IMR-90 (cell line): Measurements from ENCODE around the gene CRABP1. TPM values are rescaled to one million over a fixed set of nuclear protein-coding genes. Genes with fewer than 3 reads are reported as not detected.

Experiments used
- ATAC-seq: fragments of 200-7000 bp; cut with Tn5 transposase; 2 replicates; pipeline ENCODE4 v1.9.1; 2020; ENCODE audit warnings: low read depth, mild to moderate bottlenecking, moderate library complexity
- BruUV-seq: library from RNA; stranded (reverse); fragments of 400-500 nt; replicated peaks from 2 replicates; lab custom pipeline; 2021; lab: Mats Ljungman, UMichigan
- CTCF ChIA-PET: fragments of 300-600 bp; formaldehyde crosslinking; extraction: SDS; loops from one replicate; lab custom pipeline; 2021; ENCODE audit warnings: antibody characterized with exemption; lab: Yijun Ruan, JAX
- POLR2A ChIA-PET: fragments of 300-600 bp; sonication (Branson Sonifier 250); formaldehyde crosslinking; loops from one replicate; lab custom pipeline; 2022; ENCODE audit warnings: antibody characterized with exemption; ENCODE audit not compliant: unreplicated experiment; lab: Charles Lee
- DNase-seq: peaks from one replicate; pipeline ENCODE4 v3.0.0; 2013
- H2AFZ ChIP-seq: replicated peaks from 2 replicates; pipeline ENCODE3; 2013; ENCODE audit warnings: low read length, mild to moderate bottlenecking; ENCODE audit not compliant: poor library complexity
- H2AK5ac ChIP-seq: 2 replicates; pipeline ENCODE4 v1.6.1; 2013; ENCODE audit warnings: low read depth, low read length, inconsistent platforms
- H2AK9ac ChIP-seq: replicated peaks from 2 replicates; pipeline ENCODE3; 2013; ENCODE audit warnings: mild to moderate bottlenecking, low read depth, low read length, moderate library complexity; ENCODE audit not compliant: poor library complexity
- H2BK120ac ChIP-seq: 2 replicates; pipeline ENCODE4 v1.6.1; 2013; ENCODE audit warnings: low read depth, low read length, inconsistent platforms
- H2BK15ac ChIP-seq: 3 replicates; pipeline ENCODE4 v1.6.1; 2013; ENCODE audit warnings: low read depth, low read length, inconsistent platforms
- H2BK20ac ChIP-seq: 2 replicates; pipeline ENCODE4 v1.6.1; 2013; ENCODE audit warnings: low read depth, mild to moderate bottlenecking, inconsistent platforms, low read length, moderate library complexity
- H2BK5ac ChIP-seq: 2 replicates; pipeline ENCODE4 v1.6.1; 2013; ENCODE audit warnings: mild to moderate bottlenecking, low read depth, low read length, inconsistent platforms; ENCODE audit not compliant: poor library complexity, severe bottlenecking
- H3K14ac ChIP-seq: replicated peaks from 2 replicates; pipeline ENCODE4 v1.6.1; 2013; ENCODE audit warnings: low read depth, low read length, inconsistent platforms
- H3K18ac ChIP-seq: 2 replicates; pipeline ENCODE4 v1.6.1; 2013; ENCODE audit warnings: low read depth, low read length, control low read depth
- H3K23ac ChIP-seq: 2 replicates; pipeline ENCODE4 v1.6.1; 2013; ENCODE audit warnings: low read depth, low read length, inconsistent platforms
- H3K27ac ChIP-seq: 2 replicates; pipeline ENCODE4 v1.5.1; 2013; ENCODE audit warnings: mild to moderate bottlenecking, control low read depth, low read length; ENCODE audit not compliant: insufficient read depth
- H3K27me3 ChIP-seq: 2 replicates; pipeline ENCODE4 v1.6.1; 2013; ENCODE audit warnings: low read length; ENCODE audit not compliant: control insufficient read depth, insufficient read depth
- H3K36me3 ChIP-seq: 2 replicates; pipeline ENCODE4 v1.6.1; 2013; ENCODE audit warnings: low read length, mixed read lengths; ENCODE audit not compliant: control insufficient read depth, insufficient read depth
- H3K4ac ChIP-seq: 2 replicates; pipeline ENCODE4 v1.6.1; 2013; ENCODE audit warnings: low read depth, low read length, inconsistent platforms
- H3K4me1 ChIP-seq: 2 replicates; pipeline ENCODE4 v1.6.1; 2013; ENCODE audit warnings: low read length, mixed read lengths; ENCODE audit not compliant: control insufficient read depth, insufficient read depth
- H3K4me2 ChIP-seq: 2 replicates; pipeline ENCODE4 v1.6.1; 2013; ENCODE audit warnings: low read depth, mild to moderate bottlenecking, control low read depth, low read length, moderate library complexity
- H3K4me3 ChIP-seq: 2 replicates; pipeline ENCODE4 v1.5.1; 2013; ENCODE audit warnings: low read depth, mild to moderate bottlenecking, control low read depth, low read length, moderate library complexity; ENCODE audit not compliant: insufficient read depth
- H3K56ac ChIP-seq: 2 replicates; pipeline ENCODE4 v1.6.1; 2013; ENCODE audit warnings: low read length, inconsistent platforms; ENCODE audit not compliant: insufficient read depth; ENCODE audit errors: extremely low read depth
- H3K79me1 ChIP-seq, 2 experiments: 2 replicates each; pipeline ENCODE4 v1.6.1; 2013; ENCODE audit warnings: low read length in 2 of 2, inconsistent platforms in 1 of 2, low read depth in 1 of 2
- H3K9ac ChIP-seq: 2 replicates; pipeline ENCODE4 v1.6.1; 2013; ENCODE audit warnings: low read depth, low read length, control low read depth
- H3K9me1 ChIP-seq: 2 replicates; pipeline ENCODE4 v1.6.1; 2013; ENCODE audit warnings: low read length, inconsistent platforms; ENCODE audit not compliant: insufficient read depth
- H3K9me3 ChIP-seq: 2 replicates; pipeline ENCODE4 v1.6.1; 2013; ENCODE audit warnings: low read length; ENCODE audit not compliant: control insufficient read depth, insufficient read depth
- H4K20me1 ChIP-seq: 2 replicates; pipeline ENCODE4 v1.6.1; 2013; ENCODE audit warnings: low read length, inconsistent platforms; ENCODE audit not compliant: insufficient read depth
- H4K5ac ChIP-seq: 2 replicates; pipeline ENCODE4 v1.6.1; 2013; ENCODE audit warnings: mild to moderate bottlenecking, low read depth, low read length, control low read depth
- H4K8ac ChIP-seq, 2 experiments: 2 replicates each; pipeline ENCODE4 v1.6.1; 2013; ENCODE audit warnings: low read depth in 2 of 2, low read length in 2 of 2, control low read depth in 1 of 2, inconsistent platforms in 1 of 2
- H4K91ac ChIP-seq: 2 replicates; pipeline ENCODE4 v1.6.1; 2013; ENCODE audit warnings: low read depth, low read length, inconsistent platforms; ENCODE audit not compliant: insufficient read depth
- CTCF ChIP-seq: conservative IDR thresholded peaks from 2 replicates; pipeline ENCODE4 v1.5.1; 2012; ENCODE audit warnings: mild to moderate bottlenecking, low read depth, low read length, improper control_type of control experiment
- ELK1 ChIP-seq: fragments of 150-350 bp; IDR thresholded peaks from 2 replicates; pipeline ENCODE4 v1.6.1; 2016; ENCODE audit warnings: low read depth, mild to moderate bottlenecking, low read length, moderate library complexity, borderline replicate concordance
- MAFK ChIP-seq: IDR thresholded peaks from 2 replicates; pipeline ENCODE4 v1.6.1; 2012; ENCODE audit warnings: low read depth, low read length, improper control_type of control experiment
- MAZ ChIP-seq: IDR thresholded peaks from 2 replicates; pipeline ENCODE4 v1.6.1; 2012; ENCODE audit warnings: low read depth, mild to moderate bottlenecking, low read length, improper control_type of control experiment, moderate library complexity, borderline replicate concordance
- NFE2L2 ChIP-seq: fragments of 150-350 bp; IDR thresholded peaks from 2 replicates; pipeline ENCODE4 v1.6.1; 2016; ENCODE audit warnings: low read depth, mild to moderate bottlenecking, low read length
- RAD21 ChIP-seq: IDR thresholded peaks from 2 replicates; pipeline ENCODE4 v1.6.1; 2012; ENCODE audit warnings: low read length, improper control_type of control experiment
- RCOR1 ChIP-seq: IDR thresholded peaks from 2 replicates; pipeline ENCODE4 v1.6.1; 2012; ENCODE audit warnings: mild to moderate bottlenecking, low read length, improper control_type of control experiment; ENCODE audit not compliant: insufficient replicate concordance
- RFX5 ChIP-seq: IDR thresholded peaks from 2 replicates; pipeline ENCODE4 v1.8.0; 2012; ENCODE audit warnings: low read depth, mild to moderate bottlenecking, low read length, moderate library complexity
- WGBS, 2 experiments: methylation state at CpG; one replicate each; pipeline versions ENCODE4 v1.1.5 to v1.1.7; 2013; ENCODE audit warnings: missing lambda C conversion rate in 2 of 2; ENCODE audit not compliant: insufficient read length in 1 of 2; ENCODE audit errors: extremely low coverage in 2 of 2; 5-methylcytosine and 5-hydroxymethylcytosine counted together
- dilution Hi-C: fragments of 300-500 bp; cut with HindIII; formaldehyde crosslinking; loops from one replicate; pipeline ENCODE4 v1.14.3; 2018; ENCODE audit warnings: low sequenced_read_pairs; ENCODE audit not compliant: unreplicated experiment
- in situ Hi-C: fragments of 300-500 bp; cut with MboI; formaldehyde crosslinking; loops from 3 replicates; pipeline ENCODE4 v1.14.3; 2019; ENCODE audit warnings: low sequenced_read_pairs, inconsistent platforms, mixed read lengths
- intact Hi-C: fragments of 100-400 bp; cut with micrococcal nuclease; formaldehyde crosslinking; loops from 2 replicates; pipeline ENCODE4 v1.10.0; 2022
- polyA plus RNA-seq, 3 experiments: library from polyadenylated mRNA; depleted of rRNA; stranded (reverse); fragments of >200 nt; gene quantifications; 2 replicates each; pipeline ENCODE4 v1.2.3, GENCODE V29; 2012; ENCODE audit warnings: low replicate concordance in 1 of 3
- total RNA-seq: library from RNA; depleted of rRNA; stranded (reverse); fragments of >200 nt; gene quantifications from 2 replicates; pipeline ENCODE4 v1.2.3, GENCODE V29; 2012

The CRABP1 gene
- total and polyA plus RNA-seq, 2 of the 4 experiments (the other 2 are of a cell fraction): not detected

- dilution Hi-C loops: no loop called here
- POLR2A ChIA-PET: no interaction called here
- no peak for ATAC-seq
These were observed 32.2 kb upstream of the CRABP1 start for GRCh38 chr15:78307976-78308375.

More at GRCh38 chr15:78307976-78308375, 32.2 kb upstream of the CRABP1 start:
- H3K79me1 ChIP-seq: no peaks in the 10 kb centered on the region
- no peaks in the 10 kb centered on the region for H4K20me1 ChIP-seq
- H3K14ac ChIP-seq: no peak overlapping the region
- no peak overlapping the region for H3K4ac ChIP-seq
- BruUV-seq: no TSS peak
- H4K5ac ChIP-seq: no peak overlapping the region
- H3K27me3 ChIP-seq: peaks cover 13% of the 10 kb centered on the region; the same call in 1 of the 2 replicates
- H4K8ac ChIP-seq: no peak overlapping the region
- H3K9me1 ChIP-seq: peaks cover 3% of the 10 kb centered on the region; the same call in 1 of the 2 replicates
- intact Hi-C loops: loop anchor here (1.0 to 2.0 kb wide), 4 partner anchors 107 to 401 kb away; no protein-coding TSS in a partner anchor
- no peak for TF ChIP-seq MAFK
- no peak for TF ChIP-seq NFE2L2
- no peak for TF ChIP-seq CTCF
- no peak for TF ChIP-seq MAZ
- no peak for TF ChIP-seq RAD21
- no peak for TF ChIP-seq RFX5
- no peak for TF ChIP-seq RCOR1
- TF ChIP-seq ELK1: no peak
- H3K56ac ChIP-seq: no peak overlapping the region
- in situ Hi-C loops: no loop called here
- no peak overlapping the region for H3K18ac ChIP-seq
- no peak overlapping the region for H2BK120ac ChIP-seq
- H3K23ac ChIP-seq: 0 out of 2 replicates have a peak overlapping the region, but pooled peaks have one; percentile 6
- peaks cover 6% of the 10 kb centered on the region for H3K4me1 ChIP-seq
- no peaks in the 10 kb centered on the region for H3K9me3 ChIP-seq
- no peak overlapping the region for H2BK15ac ChIP-seq
- no peak overlapping the region for H2AK5ac ChIP-seq
- H3K4me3 ChIP-seq: no peak overlapping the region
- DNase-seq: no peak
- no peaks in the 10 kb centered on the region for H3K36me3 ChIP-seq
- no peak overlapping the region for H2AK9ac ChIP-seq
- H3K9ac ChIP-seq: no peak overlapping the region
- H2BK5ac ChIP-seq: no peak overlapping the region
- peak overlapping the region; percentile 83 for H2AFZ ChIP-seq
- no peak overlapping the region for H3K27ac ChIP-seq
- 71% methylated on average over 3 of the region's 6 CpGs; no CpG with 5 or more reads in 1 of the 2 experiments for WGBS, 2 experiments
- CTCF ChIA-PET: interaction anchor here (0.7 to 1.2 kb wide), 3 partner anchors 111 to 118 kb away, joined by 3 read pairs; no protein-coding TSS in a partner anchor
- H4K91ac ChIP-seq: no peak overlapping the region
- no peak overlapping the region for H3K4me2 ChIP-seq
- H2BK20ac ChIP-seq: no peak overlapping the region
